ENCODE measurements around the gene GANAB.

- TF ChIP-seq EZH2 (IDR thresholded peaks at IDR 0.05; ENCODE audit: insufficient read depth, low read length) (no peak), CTCF (IDR thresholded peaks at IDR 0.05; ENCODE audit: insufficient read depth, low read depth, low read length) (no peak)
These were observed 30.9 kb downstream of the GANAB start for GRCh38 chr11:62615521-62615920.
